Measurements from ENCODE around the gene GBF1. TPM values are rescaled to one million over a fixed set of nuclear protein-coding genes. Genes with fewer than 3 reads are reported as not detected.

The GBF1 gene
- total and polyA plus RNA-seq, 10 donors = 5.8 to 42.1 (median 38.6) TPM

DNA sequence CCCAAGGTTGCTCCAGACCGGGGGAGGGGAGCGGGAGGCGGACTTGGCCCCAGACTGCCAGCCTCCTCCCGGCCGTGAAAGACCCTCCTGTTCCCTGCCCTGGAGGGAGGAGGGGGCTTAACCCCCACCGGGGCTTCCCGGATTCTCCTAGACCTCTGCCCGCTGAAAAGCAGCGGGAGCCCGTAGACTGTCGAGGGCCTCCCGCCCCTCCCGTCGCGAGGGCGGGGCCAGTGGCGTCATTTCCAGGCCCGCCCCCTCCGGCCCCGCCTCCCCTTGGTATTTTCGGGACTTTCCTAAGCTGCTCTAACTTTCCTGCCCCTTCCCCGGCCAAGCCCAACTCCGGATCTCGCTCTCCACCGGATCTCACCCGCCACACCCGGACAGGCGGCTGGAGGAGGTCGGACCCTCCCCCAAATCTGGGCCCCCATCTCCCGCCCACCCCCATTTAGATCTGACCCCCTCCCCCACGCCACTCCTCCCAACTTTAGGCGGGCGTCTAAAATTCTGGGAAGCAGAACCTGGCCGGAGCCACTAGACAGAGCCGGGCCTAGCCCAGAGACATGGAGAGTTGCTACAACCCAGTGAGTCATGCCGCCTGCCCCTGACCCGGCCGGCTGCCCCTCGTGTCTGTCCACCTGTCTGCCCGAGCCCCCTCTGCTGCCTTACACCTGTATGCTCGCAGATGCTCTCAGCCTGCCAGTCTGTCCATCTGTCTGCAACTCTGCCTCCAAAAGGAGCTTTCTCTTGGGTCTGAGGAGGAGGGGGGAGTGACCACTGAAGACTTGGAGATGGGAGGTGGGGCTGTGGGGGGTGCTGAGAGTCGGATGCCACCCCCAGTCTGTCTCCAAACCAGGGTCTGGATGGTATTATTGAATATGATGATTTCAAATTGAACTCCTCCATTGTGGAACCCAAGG is 150.3 kb downstream of the GBF1 start, which contains the start of gene NFKB2:
Gene NFKB2, plus strand, starts transcription at position 306 of the 917 bp plus-strand sequence. Its CDS starts 255 bp downstream, at position 561.
- H3K4me1 ChIP-seq = peaks cover 36 to 79% (median 58%) of the 10 kb centered on the region in 6 donors
- intact Hi-C loops (cut with DNase I; ENCODE audit: low total_unique reads) = loop anchor here (10.0 kb wide), 2 partner anchors 79 to 189 kb away; no protein-coding TSS in a partner anchor
- WGBS, 5 donors = 0 to 2% (median 1%) methylated on average over 35 to 42 of the region's 42 CpGs

DNA sequence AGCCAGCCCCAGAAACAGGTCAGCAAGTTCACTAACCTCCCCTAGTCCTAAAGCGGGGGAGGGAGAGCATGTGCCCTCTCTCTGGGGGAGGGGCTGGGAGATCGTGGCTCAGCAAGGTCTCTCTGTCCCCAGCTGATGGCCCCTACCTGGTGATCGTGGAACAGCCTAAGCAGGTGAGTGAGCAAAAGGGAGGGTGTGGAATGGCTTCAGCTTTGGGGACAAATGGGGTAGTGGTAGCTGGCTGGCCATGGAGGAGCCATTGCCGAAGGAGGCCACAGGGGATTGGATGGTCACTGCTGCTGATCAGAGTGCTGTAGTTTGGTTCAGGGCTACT is 151.0 kb downstream of the GBF1 start:
- Histone ChIP-seq H3K4me3 (peak overlapping the region; percentile 67 to 95 (median 84)), H3K27ac (peak overlapping the region; percentile 88 to 100 (median 99)), H3K36me3 (peaks cover 0 to 45% (median 39%) of the 10 kb centered on the region in 6 donors), H3K9me3 (no peaks in the 10 kb centered on the region), H3K27me3 (replicated peaks in 1 of 7) (no peaks in the 10 kb centered on the region), H3K4me1 (peaks cover 36 to 83% (median 59%) of the 10 kb centered on the region in 6 donors)
- no peak for DNase-seq
- intact Hi-C loops (cut with DNase I; ENCODE audit: low total_unique reads) = loop anchor here (10.0 kb wide), 2 partner anchors 79 to 189 kb away; no protein-coding TSS in a partner anchor
- 35 to 52% (median 44%) methylated on average over 4 of the region's 4 CpGs for WGBS, 5 donors
- TF ChIP-seq POLR2A (IDR thresholded peaks at IDR 0.05) = no peak
- no peak for TF ChIP-seq POLR2AphosphoS5 (IDR thresholded peaks at IDR 0.05)
- no peak for TF ChIP-seq CTCF (IDR thresholded peaks at IDR 0.05 in 8 of 11, conservative IDR thresholded peaks at IDR 0.05 in 3 of 11)

More for the DNA sequence above, 150.3 kb downstream of the GBF1 start, which contains the start of gene NFKB2:
- TF ChIP-seq POLR2A (IDR thresholded peaks at IDR 0.05) = peak in 2 of 3 donors; percentile 56 to 61
- TF ChIP-seq POLR2AphosphoS5 (IDR thresholded peaks at IDR 0.05) = peak; percentile 89 to 92 (median 91)
- TF ChIP-seq CTCF (IDR thresholded peaks at IDR 0.05 in 8 of 11, conservative IDR thresholded peaks at IDR 0.05 in 3 of 11) = peak in 1 of 11 experiments; percentile 32
- Histone ChIP-seq H3K27me3 (replicated peaks in 1 of 7) (no peaks in the 10 kb centered on the region), H3K4me3 (peak within 1 kb of the TSS; percentile 67 to 95 (median 84)), H3K27ac (peak within 1 kb of the TSS; percentile 88 to 100 (median 99)), H3K9me3 (no peaks in the 10 kb centered on the region), H3K36me3 (peaks cover 0 to 39% (median 32%) of the 10 kb centered on the region in 6 donors)
- DNase-seq = peak; percentile 97

DNA sequence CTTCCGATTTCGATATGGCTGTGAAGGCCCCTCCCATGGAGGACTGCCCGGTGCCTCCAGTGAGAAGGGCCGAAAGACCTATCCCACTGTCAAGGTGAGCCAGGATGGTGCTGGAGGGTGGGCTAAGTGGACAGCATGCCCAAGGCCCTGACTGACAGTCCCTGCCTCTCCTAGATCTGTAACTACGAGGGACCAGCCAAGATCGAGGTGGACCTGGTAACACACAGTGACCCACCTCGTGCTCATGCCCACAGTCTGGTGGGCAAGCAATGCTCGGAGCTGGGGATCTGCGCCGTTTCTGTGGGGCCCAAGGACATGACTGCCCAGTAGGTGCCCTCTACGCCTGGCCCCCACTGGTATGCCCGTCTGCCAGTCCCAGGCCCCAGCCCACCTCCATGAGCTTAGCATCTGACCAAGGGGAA is 151.4 kb downstream of the GBF1 start:
- intact Hi-C loops (cut with DNase I; ENCODE audit: low total_unique reads) = loop anchor here (10.0 kb wide), 2 partner anchors 78 to 188 kb away; no protein-coding TSS in a partner anchor
- WGBS, 5 donors = 78 to 89% (median 80%) methylated on average over 2 to 12 of the region's 12 CpGs
- Histone ChIP-seq H3K4me3 (peak overlapping the region; percentile 67 to 95 (median 84)), H3K27me3 (replicated peaks in 1 of 7) (no peaks in the 10 kb centered on the region), H3K4me1 (peaks cover 36 to 88% (median 59%) of the 10 kb centered on the region in 6 donors), H3K9me3 (no peaks in the 10 kb centered on the region), H3K27ac (peak overlapping the region; percentile 88 to 100 (median 99)), H3K36me3 (peaks cover 0 to 50% (median 43%) of the 10 kb centered on the region in 6 donors)
- peak in 1 of 3 donors; percentile 15 for TF ChIP-seq POLR2AphosphoS5 (IDR thresholded peaks at IDR 0.05)
- no peak for TF ChIP-seq POLR2A (IDR thresholded peaks at IDR 0.05)
- no peak for TF ChIP-seq CTCF (IDR thresholded peaks at IDR 0.05 in 8 of 11, conservative IDR thresholded peaks at IDR 0.05 in 3 of 11)
- DNase-seq = no peak

Data from spleen (tissue), 11 donors.